ENCODE measurements around the gene MGAT4A.

DNA sequence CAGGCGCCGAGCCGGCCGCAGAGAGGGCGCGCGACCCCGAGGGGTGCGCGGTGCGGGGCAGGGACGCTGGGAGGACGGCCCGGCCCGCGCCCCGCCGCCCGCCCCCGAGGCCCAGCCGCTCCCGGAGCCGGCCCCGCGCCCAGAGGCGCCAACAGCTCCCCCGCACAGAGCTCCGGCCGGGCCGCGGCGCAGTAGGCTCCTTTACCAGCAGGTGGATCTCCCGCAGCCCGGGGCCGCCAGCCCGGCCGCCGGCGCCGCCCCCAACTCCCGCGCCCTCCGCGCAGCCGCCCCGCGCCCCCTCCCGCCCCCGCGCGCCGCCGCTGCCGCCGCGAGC is 258 bp downstream of the MGAT4A start:
- TF ChIP-seq, protein P1, sequence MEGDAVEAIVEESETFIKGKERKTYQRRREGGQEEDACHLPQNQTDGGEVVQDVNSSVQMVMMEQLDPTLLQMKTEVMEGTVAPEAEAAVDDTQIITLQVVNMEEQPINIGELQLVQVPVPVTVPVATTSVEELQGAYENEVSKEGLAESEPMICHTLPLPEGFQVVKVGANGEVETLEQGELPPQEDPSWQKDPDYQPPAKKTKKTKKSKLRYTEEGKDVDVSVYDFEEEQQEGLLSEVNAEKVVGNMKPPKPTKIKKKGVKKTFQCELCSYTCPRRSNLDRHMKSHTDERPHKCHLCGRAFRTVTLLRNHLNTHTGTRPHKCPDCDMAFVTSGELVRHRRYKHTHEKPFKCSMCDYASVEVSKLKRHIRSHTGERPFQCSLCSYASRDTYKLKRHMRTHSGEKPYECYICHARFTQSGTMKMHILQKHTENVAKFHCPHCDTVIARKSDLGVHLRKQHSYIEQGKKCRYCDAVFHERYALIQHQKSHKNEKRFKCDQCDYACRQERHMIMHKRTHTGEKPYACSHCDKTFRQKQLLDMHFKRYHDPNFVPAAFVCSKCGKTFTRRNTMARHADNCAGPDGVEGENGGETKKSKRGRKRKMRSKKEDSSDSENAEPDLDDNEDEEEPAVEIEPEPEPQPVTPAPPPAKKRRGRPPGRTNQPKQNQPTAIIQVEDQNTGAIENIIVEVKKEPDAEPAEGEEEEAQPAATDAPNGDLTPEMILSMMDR (IDR thresholded peaks at IDR 0.05) = peak in 2 of 5 experiments; percentile 10 to 29
- TF ChIP-seq EP300 (IDR thresholded peaks at IDR 0.05) = no peak
